Measurements from ENCODE around the gene RYR3. TPM values are rescaled to one million over a fixed set of nuclear protein-coding genes. Genes with fewer than 3 reads are reported as not detected.

The RYR3 gene
- total and polyA plus RNA-seq, 2 donors (not counting 1 experiment from before 2014, with no cell fraction given), result not detected

DNA sequence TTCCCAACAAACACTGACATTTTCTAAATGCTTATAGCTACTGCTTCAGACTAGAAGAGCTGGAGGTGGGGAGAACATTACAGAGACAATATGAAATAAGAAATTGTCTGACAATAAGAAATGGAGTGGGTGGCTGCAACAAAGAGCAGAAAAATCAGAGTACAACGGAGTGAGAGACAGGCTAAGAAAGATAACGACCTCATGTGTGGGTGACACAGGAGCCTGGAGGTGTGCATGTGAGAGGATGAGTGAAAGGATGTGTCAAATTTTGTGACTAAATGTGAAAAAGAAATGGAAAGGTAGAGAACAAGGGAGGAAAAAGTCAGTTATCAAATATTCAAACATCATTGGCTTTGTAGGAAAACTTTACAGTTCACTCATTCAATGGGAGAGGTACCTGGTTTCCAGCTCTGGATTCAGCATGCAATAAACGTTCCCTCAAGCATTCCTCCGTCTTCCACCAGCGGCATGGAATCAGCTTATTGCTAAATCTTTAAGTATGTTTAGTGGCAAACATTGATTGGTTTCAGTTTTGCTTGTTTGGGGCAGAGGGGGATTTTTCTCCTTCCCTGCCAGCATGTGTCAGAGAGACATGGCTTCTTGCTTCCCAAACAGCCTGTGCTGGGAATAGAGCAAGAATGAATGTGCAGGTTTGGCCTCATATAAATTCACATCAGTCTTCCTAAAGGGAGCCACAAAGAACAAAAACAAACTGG lies 553.8 kb downstream of the RYR3 start:
- H4K20me1 ChIP-seq (ENCODE audit: control insufficient read depth, insufficient read depth, low read length, poor library complexity, severe bottlenecking), result no peaks in the 10 kb centered on the region
- POLR2A ChIA-PET, result no interaction called here
- H3K4me2 ChIP-seq (replicated peaks; ENCODE audit: low read depth, low read length, poor library complexity, severe bottlenecking), result no peak overlapping the region
- Mint-ChIP-seq H3K27ac (no peak overlapping the region), H3K27me3 (no peaks in the 10 kb centered on the region), H3K9me3 (ENCODE audit: insufficient read depth) (no peaks in the 10 kb centered on the region), H3K4me1 (no peaks in the 10 kb centered on the region), H3K4me3 (no peak overlapping the region)
- no peak overlapping the region for H3K4me3 ChIP-seq (ENCODE audit: control extremely low read depth in 1 of 5, extremely low read depth in 1 of 5, insufficient read depth in 1 of 5, low read depth in 2 of 5, low read length in 4 of 5)
- no peaks in the 10 kb centered on the region for H3K27me3 ChIP-seq (replicated peaks in 1 of 4; ENCODE audit: control extremely low read depth in 1 of 4, control insufficient read depth in 3 of 4, insufficient read depth in 4 of 4, low read length in 3 of 4)
- ATAC-seq (ENCODE audit: low read depth) (no peak), DNase-seq (no peak)
- no peaks in the 10 kb centered on the region for H3K4me1 ChIP-seq (ENCODE audit: control insufficient read depth in 2 of 2, insufficient read depth in 2 of 2, low read length in 2 of 2)
- WGBS (ENCODE audit: insufficient coverage), result 91% methylated on average over 4 of the region's 5 CpGs
- H3K9me3 ChIP-seq (ENCODE audit: control extremely low read depth in 1 of 3, control insufficient read depth in 2 of 3, insufficient read depth in 1 of 3, low read length in 2 of 3), result no peaks in the 10 kb centered on the region
- no peak for TF ChIP-seq EZH2 (IDR thresholded peaks at IDR 0.05; ENCODE audit: borderline replicate concordance, insufficient read depth, low read depth, low read length, poor library complexity, severe bottlenecking)
- TF ChIP-seq, protein P1, sequence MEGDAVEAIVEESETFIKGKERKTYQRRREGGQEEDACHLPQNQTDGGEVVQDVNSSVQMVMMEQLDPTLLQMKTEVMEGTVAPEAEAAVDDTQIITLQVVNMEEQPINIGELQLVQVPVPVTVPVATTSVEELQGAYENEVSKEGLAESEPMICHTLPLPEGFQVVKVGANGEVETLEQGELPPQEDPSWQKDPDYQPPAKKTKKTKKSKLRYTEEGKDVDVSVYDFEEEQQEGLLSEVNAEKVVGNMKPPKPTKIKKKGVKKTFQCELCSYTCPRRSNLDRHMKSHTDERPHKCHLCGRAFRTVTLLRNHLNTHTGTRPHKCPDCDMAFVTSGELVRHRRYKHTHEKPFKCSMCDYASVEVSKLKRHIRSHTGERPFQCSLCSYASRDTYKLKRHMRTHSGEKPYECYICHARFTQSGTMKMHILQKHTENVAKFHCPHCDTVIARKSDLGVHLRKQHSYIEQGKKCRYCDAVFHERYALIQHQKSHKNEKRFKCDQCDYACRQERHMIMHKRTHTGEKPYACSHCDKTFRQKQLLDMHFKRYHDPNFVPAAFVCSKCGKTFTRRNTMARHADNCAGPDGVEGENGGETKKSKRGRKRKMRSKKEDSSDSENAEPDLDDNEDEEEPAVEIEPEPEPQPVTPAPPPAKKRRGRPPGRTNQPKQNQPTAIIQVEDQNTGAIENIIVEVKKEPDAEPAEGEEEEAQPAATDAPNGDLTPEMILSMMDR (IDR thresholded peaks at IDR 0.05), result no peak
- H3K36me3 ChIP-seq (replicated peaks in 1 of 2; ENCODE audit: control extremely low read depth in 1 of 2, control insufficient read depth in 1 of 2, extremely low read depth in 1 of 2, insufficient read depth in 2 of 2, low read length in 1 of 2), result no peaks in the 10 kb centered on the region
- intact Hi-C loops (cut with micrococcal nuclease), result no loop called here
- no peak overlapping the region for H3K9ac ChIP-seq (ENCODE audit: low read length)
- H3K27ac ChIP-seq (ENCODE audit: low read length in 2 of 2), result no peak overlapping the region
- no peaks in the 10 kb centered on the region for H3K79me2 ChIP-seq (ENCODE audit: control insufficient read depth, insufficient read depth, low read length)
- CTCF ChIA-PET, result no interaction called here
- H2AFZ ChIP-seq (ENCODE audit: insufficient read depth, low read depth, low read length, poor library complexity, severe bottlenecking), result no peak overlapping the region

DNA sequence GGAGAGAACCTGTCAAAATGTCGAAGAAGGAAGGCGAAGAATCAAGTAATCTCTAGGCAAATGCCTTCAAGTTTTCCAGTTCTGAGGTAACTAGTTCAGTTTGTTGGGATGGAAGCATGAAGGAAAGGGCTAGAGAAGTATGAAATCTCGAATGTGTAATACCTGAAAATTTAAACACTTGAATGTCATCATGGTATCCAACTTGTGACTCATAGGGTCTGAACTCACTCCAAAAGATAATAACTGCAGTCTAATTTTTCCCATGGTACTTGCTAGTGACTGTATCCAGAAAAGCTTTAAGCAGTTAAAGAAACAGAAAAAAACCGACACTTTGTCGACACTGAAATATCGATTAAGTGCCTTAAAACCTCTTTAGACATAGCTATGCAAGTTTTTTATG lies 554.6 kb downstream of the RYR3 start:
- Histone ChIP-seq H3K36me3 (replicated peaks in 1 of 2; ENCODE audit: control extremely low read depth in 1 of 2, control insufficient read depth in 1 of 2, extremely low read depth in 1 of 2, insufficient read depth in 2 of 2, low read length in 1 of 2) (no peaks in the 10 kb centered on the region), H3K4me2 (replicated peaks; ENCODE audit: low read depth, low read length, poor library complexity, severe bottlenecking) (no peak overlapping the region), H3K9ac (ENCODE audit: low read length) (no peak overlapping the region), H3K9me3 (ENCODE audit: control extremely low read depth in 1 of 3, control insufficient read depth in 2 of 3, insufficient read depth in 1 of 3, low read length in 2 of 3) (no peaks in the 10 kb centered on the region), H3K27me3 (replicated peaks in 1 of 4; ENCODE audit: control extremely low read depth in 1 of 4, control insufficient read depth in 3 of 4, insufficient read depth in 4 of 4, low read length in 3 of 4) (no peaks in the 10 kb centered on the region), H2AFZ (ENCODE audit: insufficient read depth, low read depth, low read length, poor library complexity, severe bottlenecking) (no peak overlapping the region), H3K27ac (ENCODE audit: low read length in 2 of 2) (no peak overlapping the region), H3K4me1 (ENCODE audit: control insufficient read depth in 2 of 2, insufficient read depth in 2 of 2, low read length in 2 of 2) (no peaks in the 10 kb centered on the region), H3K79me2 (ENCODE audit: control insufficient read depth, insufficient read depth, low read length) (no peaks in the 10 kb centered on the region), H4K20me1 (ENCODE audit: control insufficient read depth, insufficient read depth, low read length, poor library complexity, severe bottlenecking) (no peaks in the 10 kb centered on the region), H3K4me3 (ENCODE audit: control extremely low read depth in 1 of 5, extremely low read depth in 1 of 5, insufficient read depth in 1 of 5, low read depth in 2 of 5, low read length in 4 of 5) (no peak overlapping the region)
- no peaks in the 10 kb centered on the region for H3K27me3 Mint-ChIP-seq
- intact Hi-C loops (cut with micrococcal nuclease), result no loop called here
- no peak for ATAC-seq (ENCODE audit: low read depth)
- H3K4me1 Mint-ChIP-seq, result no peaks in the 10 kb centered on the region
- H3K4me3 Mint-ChIP-seq, result no peak overlapping the region
- TF ChIP-seq, protein P1 (IDR thresholded peaks at IDR 0.05), result no peak
- TF ChIP-seq EZH2 (IDR thresholded peaks at IDR 0.05; ENCODE audit: borderline replicate concordance, insufficient read depth, low read depth, low read length, poor library complexity, severe bottlenecking), result no peak
- no peak overlapping the region for H3K27ac Mint-ChIP-seq
- no peaks in the 10 kb centered on the region for H3K9me3 Mint-ChIP-seq (ENCODE audit: insufficient read depth)
- CTCF ChIA-PET, result no interaction called here
- no peak for DNase-seq
- WGBS (ENCODE audit: insufficient coverage), result 94% methylated on average over 2 of the region's 6 CpGs
- POLR2A ChIA-PET, result no interaction called here
